IMR-90 (cell line): ENCODE measurements around the gene SLC27A3. TPM values are rescaled to one million over a fixed set of nuclear protein-coding genes. Genes with fewer than 3 reads are reported as not detected.

Experiments used
- ATAC-seq: fragments of 200-7000 bp; cut with Tn5 transposase; 2 replicates; pipeline ENCODE4 v1.9.1; 2020; ENCODE audit warnings: low read depth, mild to moderate bottlenecking, moderate library complexity
- BruUV-seq: library from RNA; stranded (reverse); fragments of 400-500 nt; replicated peaks from 2 replicates; lab custom pipeline; 2021; lab: Mats Ljungman, UMichigan
- CTCF ChIA-PET: fragments of 300-600 bp; formaldehyde crosslinking; extraction: SDS; loops from one replicate; lab custom pipeline; 2021; ENCODE audit warnings: antibody characterized with exemption; lab: Yijun Ruan, JAX
- POLR2A ChIA-PET: fragments of 300-600 bp; sonication (Branson Sonifier 250); formaldehyde crosslinking; loops from one replicate; lab custom pipeline; 2022; ENCODE audit warnings: antibody characterized with exemption; ENCODE audit not compliant: unreplicated experiment; lab: Charles Lee
- DNase-seq: peaks from one replicate; pipeline ENCODE4 v3.0.0; 2013
- H2AFZ ChIP-seq: replicated peaks from 2 replicates; pipeline ENCODE3; 2013; ENCODE audit warnings: low read length, mild to moderate bottlenecking; ENCODE audit not compliant: poor library complexity
- H2AK5ac ChIP-seq: 2 replicates; pipeline ENCODE4 v1.6.1; 2013; ENCODE audit warnings: low read depth, low read length, inconsistent platforms
- H2AK9ac ChIP-seq: replicated peaks from 2 replicates; pipeline ENCODE3; 2013; ENCODE audit warnings: mild to moderate bottlenecking, low read depth, low read length, moderate library complexity; ENCODE audit not compliant: poor library complexity
- H2BK120ac ChIP-seq: 2 replicates; pipeline ENCODE4 v1.6.1; 2013; ENCODE audit warnings: low read depth, low read length, inconsistent platforms
- H2BK15ac ChIP-seq: 3 replicates; pipeline ENCODE4 v1.6.1; 2013; ENCODE audit warnings: low read depth, low read length, inconsistent platforms
- H2BK20ac ChIP-seq: 2 replicates; pipeline ENCODE4 v1.6.1; 2013; ENCODE audit warnings: low read depth, mild to moderate bottlenecking, inconsistent platforms, low read length, moderate library complexity
- H2BK5ac ChIP-seq: 2 replicates; pipeline ENCODE4 v1.6.1; 2013; ENCODE audit warnings: mild to moderate bottlenecking, low read depth, low read length, inconsistent platforms; ENCODE audit not compliant: poor library complexity, severe bottlenecking
- H3K14ac ChIP-seq: replicated peaks from 2 replicates; pipeline ENCODE4 v1.6.1; 2013; ENCODE audit warnings: low read depth, low read length, inconsistent platforms
- H3K18ac ChIP-seq: 2 replicates; pipeline ENCODE4 v1.6.1; 2013; ENCODE audit warnings: low read depth, low read length, control low read depth
- H3K23ac ChIP-seq: 2 replicates; pipeline ENCODE4 v1.6.1; 2013; ENCODE audit warnings: low read depth, low read length, inconsistent platforms
- H3K27ac ChIP-seq: 2 replicates; pipeline ENCODE4 v1.5.1; 2013; ENCODE audit warnings: mild to moderate bottlenecking, control low read depth, low read length; ENCODE audit not compliant: insufficient read depth
- H3K27me3 ChIP-seq: 2 replicates; pipeline ENCODE4 v1.6.1; 2013; ENCODE audit warnings: low read length; ENCODE audit not compliant: control insufficient read depth, insufficient read depth
- H3K36me3 ChIP-seq: 2 replicates; pipeline ENCODE4 v1.6.1; 2013; ENCODE audit warnings: low read length, mixed read lengths; ENCODE audit not compliant: control insufficient read depth, insufficient read depth
- H3K4ac ChIP-seq: 2 replicates; pipeline ENCODE4 v1.6.1; 2013; ENCODE audit warnings: low read depth, low read length, inconsistent platforms
- H3K4me1 ChIP-seq: 2 replicates; pipeline ENCODE4 v1.6.1; 2013; ENCODE audit warnings: low read length, mixed read lengths; ENCODE audit not compliant: control insufficient read depth, insufficient read depth
- H3K4me2 ChIP-seq: 2 replicates; pipeline ENCODE4 v1.6.1; 2013; ENCODE audit warnings: low read depth, mild to moderate bottlenecking, control low read depth, low read length, moderate library complexity
- H3K4me3 ChIP-seq: 2 replicates; pipeline ENCODE4 v1.5.1; 2013; ENCODE audit warnings: low read depth, mild to moderate bottlenecking, control low read depth, low read length, moderate library complexity; ENCODE audit not compliant: insufficient read depth
- H3K56ac ChIP-seq: 2 replicates; pipeline ENCODE4 v1.6.1; 2013; ENCODE audit warnings: low read length, inconsistent platforms; ENCODE audit not compliant: insufficient read depth; ENCODE audit errors: extremely low read depth
- H3K79me1 ChIP-seq, 2 experiments: 2 replicates each; pipeline ENCODE4 v1.6.1; 2013; ENCODE audit warnings: low read length in 2 of 2, inconsistent platforms in 1 of 2, low read depth in 1 of 2
- H3K9ac ChIP-seq: 2 replicates; pipeline ENCODE4 v1.6.1; 2013; ENCODE audit warnings: low read depth, low read length, control low read depth
- H3K9me1 ChIP-seq: 2 replicates; pipeline ENCODE4 v1.6.1; 2013; ENCODE audit warnings: low read length, inconsistent platforms; ENCODE audit not compliant: insufficient read depth
- H3K9me3 ChIP-seq: 2 replicates; pipeline ENCODE4 v1.6.1; 2013; ENCODE audit warnings: low read length; ENCODE audit not compliant: control insufficient read depth, insufficient read depth
- H4K20me1 ChIP-seq: 2 replicates; pipeline ENCODE4 v1.6.1; 2013; ENCODE audit warnings: low read length, inconsistent platforms; ENCODE audit not compliant: insufficient read depth
- H4K5ac ChIP-seq: 2 replicates; pipeline ENCODE4 v1.6.1; 2013; ENCODE audit warnings: mild to moderate bottlenecking, low read depth, low read length, control low read depth
- H4K8ac ChIP-seq, 2 experiments: 2 replicates each; pipeline ENCODE4 v1.6.1; 2013; ENCODE audit warnings: low read depth in 2 of 2, low read length in 2 of 2, control low read depth in 1 of 2, inconsistent platforms in 1 of 2
- H4K91ac ChIP-seq: 2 replicates; pipeline ENCODE4 v1.6.1; 2013; ENCODE audit warnings: low read depth, low read length, inconsistent platforms; ENCODE audit not compliant: insufficient read depth
- BHLHE40 ChIP-seq: fragments of 150-350 bp; IDR thresholded peaks from 2 replicates; pipeline ENCODE4 v1.6.1; 2016; ENCODE audit warnings: mild to moderate bottlenecking, low read depth, low read length
- CEBPB ChIP-seq: IDR thresholded peaks from 2 replicates; pipeline ENCODE4 v1.6.1; 2012; ENCODE audit warnings: low read depth, low read length, improper control_type of control experiment
- CHD1 ChIP-seq: IDR thresholded peaks from 2 replicates; pipeline ENCODE4 v1.6.1; 2012; ENCODE audit warnings: low read depth, low read length, improper control_type of control experiment
- FOS ChIP-seq: fragments of 150-350 bp; IDR thresholded peaks from 2 replicates; pipeline ENCODE4 v1.6.1; 2016; ENCODE audit warnings: low read depth, low read length
- MAFK ChIP-seq: IDR thresholded peaks from 2 replicates; pipeline ENCODE4 v1.6.1; 2012; ENCODE audit warnings: low read depth, low read length, improper control_type of control experiment
- MAZ ChIP-seq: IDR thresholded peaks from 2 replicates; pipeline ENCODE4 v1.6.1; 2012; ENCODE audit warnings: low read depth, mild to moderate bottlenecking, low read length, improper control_type of control experiment, moderate library complexity, borderline replicate concordance
- MXI1 ChIP-seq: IDR thresholded peaks from 2 replicates; pipeline ENCODE4 v1.6.1; 2012; ENCODE audit warnings: low read depth, mild to moderate bottlenecking, low read length, moderate library complexity, borderline replicate concordance
- NFE2L2 ChIP-seq: fragments of 150-350 bp; IDR thresholded peaks from 2 replicates; pipeline ENCODE4 v1.6.1; 2016; ENCODE audit warnings: low read depth, mild to moderate bottlenecking, low read length
- POLR2A ChIP-seq: IDR thresholded peaks from 2 replicates; pipeline ENCODE4 v1.6.1; 2012; ENCODE audit warnings: mild to moderate bottlenecking, low read depth, low read length
- RAD21 ChIP-seq: IDR thresholded peaks from 2 replicates; pipeline ENCODE4 v1.6.1; 2012; ENCODE audit warnings: low read length, improper control_type of control experiment
- RFX5 ChIP-seq: IDR thresholded peaks from 2 replicates; pipeline ENCODE4 v1.8.0; 2012; ENCODE audit warnings: low read depth, mild to moderate bottlenecking, low read length, moderate library complexity
- USF2 ChIP-seq: fragments of 150-350 bp; IDR thresholded peaks from 2 replicates; pipeline ENCODE4 v1.6.1; 2017; ENCODE audit warnings: mild to moderate bottlenecking, antibody characterized with exemption, low read length, low read depth
- WGBS, 2 experiments: methylation state at CpG; one replicate each; pipeline versions ENCODE4 v1.1.5 to v1.1.7; 2013; ENCODE audit warnings: missing lambda C conversion rate in 2 of 2; ENCODE audit not compliant: insufficient read length in 1 of 2; ENCODE audit errors: extremely low coverage in 2 of 2; 5-methylcytosine and 5-hydroxymethylcytosine counted together
- dilution Hi-C: fragments of 300-500 bp; cut with HindIII; formaldehyde crosslinking; loops from one replicate; pipeline ENCODE4 v1.14.3; 2018; ENCODE audit warnings: low sequenced_read_pairs; ENCODE audit not compliant: unreplicated experiment
- in situ Hi-C: fragments of 300-500 bp; cut with MboI; formaldehyde crosslinking; loops from 3 replicates; pipeline ENCODE4 v1.14.3; 2019; ENCODE audit warnings: low sequenced_read_pairs, inconsistent platforms, mixed read lengths
- intact Hi-C: fragments of 100-400 bp; cut with micrococcal nuclease; formaldehyde crosslinking; loops from 2 replicates; pipeline ENCODE4 v1.10.0; 2022
- polyA plus RNA-seq, 3 experiments: library from polyadenylated mRNA; depleted of rRNA; stranded (reverse); fragments of >200 nt; gene quantifications; 2 replicates each; pipeline ENCODE4 v1.2.3, GENCODE V29; 2012; ENCODE audit warnings: low replicate concordance in 1 of 3
- total RNA-seq: library from RNA; depleted of rRNA; stranded (reverse); fragments of >200 nt; gene quantifications from 2 replicates; pipeline ENCODE4 v1.2.3, GENCODE V29; 2012

SLC27A3 gene
- total and polyA plus RNA-seq, 2 of the 4 experiments (the other 2 are of a cell fraction): 3.2 to 9.3 TPM

GRCh38 chr1:153816283-153816889 is 41.2 kb downstream of the SLC27A3 start:
- Histone ChIP-seq H3K4ac (no peak overlapping the region), H4K8ac (no peak overlapping the region), H2BK15ac (no peak overlapping the region), H3K23ac (no peak overlapping the region), H2AK9ac (peak overlapping the region; percentile 42), H2AK5ac (no peak overlapping the region), H3K27me3 (no peaks in the 10 kb centered on the region), H3K4me3 (no peak overlapping the region), H3K9me1 (no peaks in the 10 kb centered on the region), H3K4me1 (no peaks in the 10 kb centered on the region), H4K91ac (no peak overlapping the region), H2BK20ac (no peak overlapping the region), H2BK120ac (no peak overlapping the region), H3K27ac (no peak overlapping the region), H2BK5ac (no peak overlapping the region), H3K4me2 (no peak overlapping the region), H3K18ac (no peak overlapping the region), H4K5ac (no peak overlapping the region), H3K56ac (no peak overlapping the region), H3K9me3 (no peaks in the 10 kb centered on the region), H3K14ac (no peak overlapping the region), H2AFZ (no peak overlapping the region), H3K36me3 (peaks cover 43% of the 10 kb centered on the region), H4K20me1 (no peaks in the 10 kb centered on the region), H3K79me1 (peaks cover 0 to 5% of the 10 kb centered on the region in 2 experiments; a peak in 2 of 4 replicates), H3K9ac (no peak overlapping the region)
- ChIA-PET CTCF (no interaction called here), POLR2A (no interaction called here)
- dilution Hi-C loops (loop anchor here (25.0 kb wide), 1 partner anchor 96 kb away; the partner anchor contains the start of gene GATAD2B), in situ Hi-C loops (no loop called here), intact Hi-C loops (no loop called here)
- 98% methylated on average over 8 of the region's 13 CpGs; no CpG with 5 or more reads in 1 of the 2 experiments for WGBS, 2 experiments
- BruUV-seq: no TSS peak
- TF ChIP-seq RAD21 (no peak), FOS (no peak), MXI1 (no peak), NFE2L2 (no peak), CHD1 (no peak), MAZ (no peak), MAFK (no peak), USF2 (no peak), BHLHE40 (no peak), RFX5 (no peak), POLR2A (no peak), CEBPB (no peak)
- DNase-seq: no peak
- ATAC-seq: no peak
